ENCODE results near the gene FCHSD2.
"Not testable (repeated sequence)": the region's sequence is repeated elsewhere in the genome, so short reads cannot be mapped to it uniquely, and the experiment has no call there.

GRCh38 chr11:73027840-73028239 lies 114.3 kb downstream of the FCHSD2 start:
- not testable (repeated sequence) for TF ChIP-seq SMC3 (IDR thresholded peaks at IDR 0.05); CTCF (IDR thresholded peaks at IDR 0.05); KDM5A (IDR thresholded peaks at IDR 0.05); EP300 (IDR thresholded peaks at IDR 0.05); RFX5 (IDR thresholded peaks at IDR 0.05); RARB (CRISPR knock-in tag; IDR thresholded peaks at IDR 0.05); FOSB (CRISPR knock-in tag; IDR thresholded peaks at IDR 0.05); CHD2 (IDR thresholded peaks at IDR 0.05; ENCODE audit: low read length, partially characterized antibody); USF2 (IDR thresholded peaks at IDR 0.05); HOXA7 (CRISPR knock-in tag; IDR thresholded peaks at IDR 0.05); CHD4 (IDR thresholded peaks at IDR 0.05; ENCODE audit: borderline replicate concordance); ZSCAN20 (CRISPR knock-in tag; IDR thresholded peaks at IDR 0.05)
